ENCODE measurements around the gene BLOC1S1.

The BLOC1S1 gene

DNA sequence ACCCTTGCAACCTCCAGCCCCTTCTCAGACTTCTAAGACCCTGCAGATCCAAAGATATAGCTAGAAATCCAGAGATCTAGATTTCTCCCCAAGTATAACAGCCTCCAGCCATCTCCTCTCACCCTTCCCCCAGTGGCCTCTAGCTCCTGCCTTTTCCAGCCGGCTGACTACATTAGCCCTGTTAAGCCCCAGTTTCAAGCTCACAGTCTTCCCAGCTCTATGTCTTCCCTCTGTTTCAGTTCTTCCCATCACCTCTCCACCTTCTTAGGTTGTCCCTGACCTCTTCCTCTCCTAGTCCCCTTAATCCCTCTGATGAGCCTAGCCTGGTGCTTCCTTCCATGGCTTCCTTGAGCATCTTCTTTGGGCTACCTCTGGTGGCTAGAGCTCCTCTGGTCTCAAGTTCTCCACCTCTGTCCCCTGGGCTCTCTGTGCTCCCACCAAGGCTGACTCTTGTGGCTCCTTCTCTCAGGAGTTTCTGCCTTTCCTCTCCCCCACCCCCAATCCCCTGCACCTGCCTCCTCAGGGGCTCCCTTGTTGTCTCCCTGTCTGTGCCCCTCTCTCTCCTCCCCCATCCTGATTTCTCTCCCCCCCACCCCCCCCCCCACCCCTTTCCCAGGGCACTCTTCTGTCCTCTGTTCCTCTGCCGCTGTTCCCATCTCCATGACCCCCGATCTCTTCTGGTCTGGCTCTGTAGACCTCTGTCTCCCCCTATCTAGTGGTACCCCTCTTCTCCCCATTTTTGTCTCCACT lies 26.3 kb downstream of the BLOC1S1 start:
- no peak for DNase-seq (ENCODE audit: low spot score)

DNA sequence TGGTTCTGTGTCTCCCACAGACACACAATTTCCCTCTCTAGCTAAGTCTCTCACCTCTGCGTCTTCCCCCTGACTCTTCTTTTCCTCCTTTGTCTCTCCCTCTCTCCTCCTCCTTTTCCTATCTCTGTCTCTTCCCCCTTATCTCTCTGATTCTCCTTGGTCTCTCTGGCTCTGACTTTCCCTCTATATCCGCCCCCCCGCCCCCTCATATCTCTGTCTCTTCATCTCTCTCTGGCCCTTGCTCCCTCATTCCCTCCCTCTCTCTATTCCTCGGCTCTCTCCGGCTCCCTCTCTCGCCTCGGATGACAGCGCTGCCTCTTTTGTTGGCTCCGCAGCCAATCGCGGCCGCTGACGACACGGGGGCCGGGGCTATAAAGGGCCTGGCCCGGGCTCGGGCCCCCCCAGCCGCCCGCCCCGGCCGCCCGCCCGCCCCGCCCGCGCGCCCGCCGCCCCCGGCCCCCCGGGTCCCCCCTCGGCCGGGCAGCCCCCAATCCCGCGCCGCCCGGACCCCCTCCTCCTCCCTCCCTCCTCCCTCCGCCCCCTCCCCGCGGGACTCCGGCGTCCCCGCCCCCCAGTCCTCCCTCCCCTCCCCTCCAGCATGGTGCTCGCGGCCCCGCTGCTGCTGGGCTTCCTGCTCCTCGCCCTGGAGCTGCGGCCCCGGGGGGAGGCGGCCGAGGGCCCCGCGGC lies 27.0 kb downstream of the BLOC1S1 start, which contains the start of gene GDF11:
GDF11 (plus strand) TSS at position 404 of the 687 bp plus-strand sequence; CDS start at position 599, 195 bp downstream.
- peak; percentile 90 for DNase-seq (ENCODE audit: low spot score)
- TF ChIP-seq, protein P1, sequence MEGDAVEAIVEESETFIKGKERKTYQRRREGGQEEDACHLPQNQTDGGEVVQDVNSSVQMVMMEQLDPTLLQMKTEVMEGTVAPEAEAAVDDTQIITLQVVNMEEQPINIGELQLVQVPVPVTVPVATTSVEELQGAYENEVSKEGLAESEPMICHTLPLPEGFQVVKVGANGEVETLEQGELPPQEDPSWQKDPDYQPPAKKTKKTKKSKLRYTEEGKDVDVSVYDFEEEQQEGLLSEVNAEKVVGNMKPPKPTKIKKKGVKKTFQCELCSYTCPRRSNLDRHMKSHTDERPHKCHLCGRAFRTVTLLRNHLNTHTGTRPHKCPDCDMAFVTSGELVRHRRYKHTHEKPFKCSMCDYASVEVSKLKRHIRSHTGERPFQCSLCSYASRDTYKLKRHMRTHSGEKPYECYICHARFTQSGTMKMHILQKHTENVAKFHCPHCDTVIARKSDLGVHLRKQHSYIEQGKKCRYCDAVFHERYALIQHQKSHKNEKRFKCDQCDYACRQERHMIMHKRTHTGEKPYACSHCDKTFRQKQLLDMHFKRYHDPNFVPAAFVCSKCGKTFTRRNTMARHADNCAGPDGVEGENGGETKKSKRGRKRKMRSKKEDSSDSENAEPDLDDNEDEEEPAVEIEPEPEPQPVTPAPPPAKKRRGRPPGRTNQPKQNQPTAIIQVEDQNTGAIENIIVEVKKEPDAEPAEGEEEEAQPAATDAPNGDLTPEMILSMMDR (IDR thresholded peaks at IDR 0.05; ENCODE audit: extremely low read depth, missing control alignments): no peak

More for the DNA sequence above, 26.3 kb downstream of the BLOC1S1 start:
- TF ChIP-seq, protein P1 (IDR thresholded peaks at IDR 0.05; ENCODE audit: extremely low read depth, missing control alignments): no peak

DNA sequence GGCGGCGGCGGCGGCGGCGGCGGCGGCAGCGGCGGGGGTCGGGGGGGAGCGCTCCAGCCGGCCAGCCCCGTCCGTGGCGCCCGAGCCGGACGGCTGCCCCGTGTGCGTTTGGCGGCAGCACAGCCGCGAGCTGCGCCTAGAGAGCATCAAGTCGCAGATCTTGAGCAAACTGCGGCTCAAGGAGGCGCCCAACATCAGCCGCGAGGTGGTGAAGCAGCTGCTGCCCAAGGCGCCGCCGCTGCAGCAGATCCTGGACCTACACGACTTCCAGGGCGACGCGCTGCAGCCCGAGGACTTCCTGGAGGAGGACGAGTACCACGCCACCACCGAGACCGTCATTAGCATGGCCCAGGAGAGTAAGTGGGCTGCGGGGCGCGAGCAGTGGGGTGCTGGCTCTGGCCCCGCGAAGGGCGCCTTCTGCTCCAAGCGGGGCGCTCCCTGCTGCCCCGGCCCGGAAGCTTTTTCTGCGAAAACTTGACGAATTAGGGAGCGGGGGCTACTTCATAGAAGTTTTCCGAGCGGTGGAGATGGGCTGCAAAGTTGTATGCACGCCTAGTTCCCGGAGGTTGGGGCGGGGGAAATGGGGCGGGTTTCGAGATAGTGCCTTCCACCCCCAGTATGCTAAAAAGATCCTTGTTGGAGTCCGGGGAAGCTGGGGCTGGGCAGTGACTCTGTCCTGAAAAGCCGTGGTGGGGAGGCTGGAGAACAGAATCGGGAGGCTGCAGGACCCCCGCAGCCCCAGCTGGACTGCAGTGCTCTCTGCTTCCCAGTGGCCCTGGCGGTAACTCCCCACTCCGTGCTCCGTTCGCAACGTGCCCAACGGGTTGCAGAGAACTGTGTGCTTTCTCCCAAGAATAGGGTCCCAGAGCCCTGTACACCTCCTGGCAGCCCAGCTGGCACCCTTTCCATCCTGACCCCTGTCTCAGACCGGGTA lies 27.8 kb downstream of the BLOC1S1 start:
- TF ChIP-seq, protein P1 (IDR thresholded peaks at IDR 0.05; ENCODE audit: extremely low read depth, missing control alignments): no peak
- peak; percentile 77 for DNase-seq (ENCODE audit: low spot score)

- TF ChIP-seq, protein P1 (IDR thresholded peaks at IDR 0.05; ENCODE audit: extremely low read depth, missing control alignments): no peak
- DNase-seq (ENCODE audit: low spot score): no peak
Observed at GRCh38 chr12:55744340-55745030, 28.6 kb downstream of the BLOC1S1 start.

DNA sequence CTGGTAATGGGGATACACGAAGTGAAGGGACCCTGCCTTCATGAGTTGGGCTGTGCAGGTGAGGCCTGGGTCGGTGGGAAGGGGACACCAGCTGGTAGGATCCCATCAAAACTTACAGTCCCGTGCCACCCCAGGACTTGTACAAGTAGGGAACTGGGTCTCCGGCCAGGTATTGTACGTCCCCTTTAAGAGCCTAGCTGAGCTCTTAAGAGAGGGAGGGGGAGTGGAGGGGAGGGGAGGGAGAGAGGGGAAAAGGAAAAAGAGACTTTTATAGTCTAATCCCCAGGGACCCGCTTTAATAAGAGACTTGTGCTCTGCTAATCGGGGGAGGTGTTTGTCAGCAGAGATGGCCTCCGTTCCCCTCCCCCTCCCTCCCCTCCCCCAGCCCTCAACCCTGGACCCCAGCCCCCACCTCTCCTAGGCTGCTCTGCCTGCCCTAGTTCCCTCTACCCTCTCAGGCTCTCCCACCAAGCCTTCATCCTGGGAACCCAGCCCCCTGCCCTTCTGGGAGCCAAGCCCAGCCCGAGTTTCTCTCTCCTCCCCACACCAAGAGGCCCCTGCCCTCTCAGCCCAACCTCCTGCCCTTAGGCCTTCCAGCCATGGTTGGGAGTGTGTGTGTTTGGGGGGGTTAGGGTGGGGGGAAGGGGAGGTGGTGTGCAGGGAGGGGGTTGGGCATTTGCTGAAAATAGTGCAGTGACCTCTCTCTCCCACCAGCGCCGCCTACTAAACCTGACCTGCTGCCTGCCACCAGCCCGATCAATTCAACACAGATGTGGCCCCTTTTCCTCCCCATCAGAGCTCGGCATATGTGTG lies 29.7 kb downstream of the BLOC1S1 start:
- TF ChIP-seq, protein P1 (IDR thresholded peaks at IDR 0.05; ENCODE audit: extremely low read depth, missing control alignments): no peak
- DNase-seq (ENCODE audit: low spot score): peak; percentile 38
